D721Med (cell line): ENCODE results near the gene KCNIP3.
"Not testable (repeated sequence)": the region's sequence is repeated elsewhere in the genome, so short reads cannot be mapped to it uniquely, and the experiment has no call there.

Source experiments
- DNase-seq: peaks from one replicate; pipeline ENCODE4 v3.0.0; 2011; ENCODE audit warnings: low spot score; ENCODE audit not compliant: insufficient read length
- FAIRE-seq: peaks from 2 replicates; lab custom pipeline; 2011; peaks lifted over from hg19 to GRCh38; lab: Jason Lieb, UNC
- TF ChIP-seq, protein P1 (sequence below): IDR thresholded peaks from 2 replicates; pipeline ENCODE4 v1.5.1; 2012; ENCODE audit warnings: mild to moderate bottlenecking, control low read depth; ENCODE audit not compliant: insufficient read depth; ENCODE audit errors: missing control alignments

Gene KCNIP3

DNA sequence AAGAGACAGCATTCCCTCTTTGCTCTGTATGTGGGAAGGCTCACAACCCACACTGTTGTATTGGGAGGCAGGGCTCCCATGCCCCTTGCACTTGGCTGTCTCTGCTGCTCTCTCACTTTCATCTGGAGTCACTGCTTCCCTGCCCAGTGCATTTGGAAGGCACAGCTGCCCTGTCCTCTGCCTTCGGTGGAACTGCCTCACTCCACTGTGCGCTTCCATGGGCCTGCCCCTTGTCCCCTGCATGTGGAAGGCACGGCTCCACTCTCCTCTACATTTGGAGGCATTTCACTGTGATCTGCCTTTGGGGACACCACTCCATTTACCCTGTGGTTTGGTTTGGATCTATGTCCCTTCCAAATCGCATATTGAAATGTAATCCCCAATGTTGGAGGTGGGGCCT is 32.0 kb upstream of the KCNIP3 start:
- TF ChIP-seq, protein P1, sequence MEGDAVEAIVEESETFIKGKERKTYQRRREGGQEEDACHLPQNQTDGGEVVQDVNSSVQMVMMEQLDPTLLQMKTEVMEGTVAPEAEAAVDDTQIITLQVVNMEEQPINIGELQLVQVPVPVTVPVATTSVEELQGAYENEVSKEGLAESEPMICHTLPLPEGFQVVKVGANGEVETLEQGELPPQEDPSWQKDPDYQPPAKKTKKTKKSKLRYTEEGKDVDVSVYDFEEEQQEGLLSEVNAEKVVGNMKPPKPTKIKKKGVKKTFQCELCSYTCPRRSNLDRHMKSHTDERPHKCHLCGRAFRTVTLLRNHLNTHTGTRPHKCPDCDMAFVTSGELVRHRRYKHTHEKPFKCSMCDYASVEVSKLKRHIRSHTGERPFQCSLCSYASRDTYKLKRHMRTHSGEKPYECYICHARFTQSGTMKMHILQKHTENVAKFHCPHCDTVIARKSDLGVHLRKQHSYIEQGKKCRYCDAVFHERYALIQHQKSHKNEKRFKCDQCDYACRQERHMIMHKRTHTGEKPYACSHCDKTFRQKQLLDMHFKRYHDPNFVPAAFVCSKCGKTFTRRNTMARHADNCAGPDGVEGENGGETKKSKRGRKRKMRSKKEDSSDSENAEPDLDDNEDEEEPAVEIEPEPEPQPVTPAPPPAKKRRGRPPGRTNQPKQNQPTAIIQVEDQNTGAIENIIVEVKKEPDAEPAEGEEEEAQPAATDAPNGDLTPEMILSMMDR: no peak
- DNase-seq (no peak), FAIRE-seq (no peak)

DNA sequence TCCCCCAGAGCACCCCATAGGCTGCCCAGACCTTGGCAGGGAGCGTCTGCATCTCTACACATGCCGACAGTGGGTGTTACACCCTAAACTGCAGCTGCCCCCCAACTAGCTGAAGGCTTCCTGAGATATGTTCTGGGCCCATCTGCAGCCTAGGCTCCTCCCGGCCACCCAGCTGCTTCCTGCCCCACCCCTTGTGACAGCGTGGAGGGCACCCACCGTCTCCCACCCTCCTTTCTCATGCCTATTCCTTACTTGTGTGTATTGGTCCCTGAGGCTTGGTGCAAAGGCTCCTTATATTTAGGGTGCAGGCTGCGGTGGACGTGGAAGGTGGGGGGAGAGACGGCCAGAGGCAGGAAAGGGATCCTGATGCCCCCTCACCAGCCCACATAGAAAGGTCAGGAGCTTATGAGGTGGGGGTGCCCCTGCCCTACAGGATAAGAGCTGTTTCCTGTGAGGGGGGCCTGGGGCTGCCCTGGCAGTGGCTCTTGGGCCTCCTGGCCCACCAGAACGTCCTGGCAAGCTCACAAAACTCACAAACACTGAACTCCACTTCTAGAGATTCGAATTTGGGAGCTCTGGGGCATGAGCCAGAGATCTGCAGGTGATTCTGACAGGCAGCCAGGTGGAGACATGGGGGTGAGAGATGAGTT is 30.2 kb upstream of the KCNIP3 start:
- FAIRE-seq (no peak), DNase-seq (no peak)

DNA sequence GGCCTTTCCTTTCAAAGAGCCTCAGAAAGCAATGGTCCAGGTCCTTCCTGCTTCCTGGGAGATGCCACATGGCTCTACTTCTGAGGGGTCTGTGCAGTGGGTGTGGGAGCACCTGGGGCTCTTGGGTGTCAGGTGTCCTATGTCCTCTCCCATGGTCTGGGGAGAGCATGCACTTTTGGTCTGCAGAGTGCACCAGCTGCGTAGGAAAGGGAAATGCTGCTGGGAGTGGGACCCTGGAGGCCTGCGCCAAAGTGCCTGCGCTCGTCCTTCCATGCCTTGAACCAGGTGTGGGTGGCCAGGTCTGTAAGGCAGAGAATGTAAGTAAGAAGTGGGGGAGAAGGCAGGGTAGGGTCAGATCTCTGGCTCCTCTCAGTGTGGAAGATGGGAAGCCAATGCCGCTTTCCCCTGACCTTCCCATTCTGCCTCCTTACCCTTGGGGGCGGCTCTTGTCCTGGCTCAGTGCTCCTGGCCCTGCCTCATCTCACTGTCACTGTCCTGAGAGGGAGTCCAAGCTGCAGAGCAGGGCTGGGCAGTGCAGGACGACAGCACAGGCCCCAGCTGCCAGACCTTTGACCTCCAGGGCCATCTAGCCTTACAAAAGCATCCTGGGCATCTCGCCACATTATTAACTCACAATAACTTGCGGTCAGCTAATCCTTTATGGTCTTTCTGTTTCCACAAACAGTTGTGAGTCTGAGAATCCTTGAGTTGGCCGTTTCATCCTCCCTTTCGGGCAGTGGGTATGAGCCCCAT is 29.5 kb upstream of the KCNIP3 start:
- FAIRE-seq (no peak), DNase-seq (no peak)
- TF ChIP-seq, protein P1: no peak

More for the DNA sequence above, 30.2 kb upstream of the KCNIP3 start:
- TF ChIP-seq, protein P1: no peak

DNA sequence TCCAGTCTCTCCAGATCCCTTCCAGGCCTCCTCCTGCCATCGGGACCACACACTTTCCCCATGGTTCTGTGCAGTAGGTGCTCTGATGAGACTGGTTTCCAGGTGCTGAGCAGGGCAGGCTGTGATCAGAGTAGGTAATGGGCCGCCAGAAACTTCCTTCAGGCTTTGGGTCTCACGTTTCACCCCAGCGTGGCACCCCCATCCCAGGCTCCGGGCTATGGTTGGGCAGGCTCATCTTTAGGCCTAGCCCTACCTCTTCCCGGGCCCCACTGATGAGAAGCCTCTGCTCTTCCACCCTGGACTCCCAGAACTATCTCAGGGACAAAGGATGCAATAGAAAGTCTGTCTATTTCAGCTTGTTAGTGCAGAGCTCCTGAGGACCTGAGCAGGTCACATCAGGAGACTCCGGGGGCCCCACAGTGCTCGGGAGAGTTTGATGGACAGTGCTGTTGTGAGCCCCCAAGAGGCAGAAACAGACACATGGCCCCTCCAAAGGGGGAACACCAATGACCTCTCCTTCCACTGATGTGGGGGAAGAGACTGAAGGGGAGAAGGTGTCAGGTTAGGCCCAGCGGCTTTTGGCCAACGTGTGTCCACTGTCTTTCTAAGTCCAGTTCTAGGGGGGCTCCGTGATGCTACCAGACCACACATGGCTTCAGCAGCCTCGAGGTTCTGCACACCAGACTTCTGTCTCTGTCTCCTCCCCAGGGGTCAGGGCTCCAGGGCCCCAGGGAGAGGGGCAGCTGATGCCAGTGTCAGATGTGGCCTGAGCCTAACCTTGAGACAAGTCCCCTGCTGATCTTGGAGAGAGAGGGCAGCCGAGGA is 28.7 kb upstream of the KCNIP3 start:
- FAIRE-seq: no peak
- TF ChIP-seq, protein P1: no peak
- no peak for DNase-seq

DNA sequence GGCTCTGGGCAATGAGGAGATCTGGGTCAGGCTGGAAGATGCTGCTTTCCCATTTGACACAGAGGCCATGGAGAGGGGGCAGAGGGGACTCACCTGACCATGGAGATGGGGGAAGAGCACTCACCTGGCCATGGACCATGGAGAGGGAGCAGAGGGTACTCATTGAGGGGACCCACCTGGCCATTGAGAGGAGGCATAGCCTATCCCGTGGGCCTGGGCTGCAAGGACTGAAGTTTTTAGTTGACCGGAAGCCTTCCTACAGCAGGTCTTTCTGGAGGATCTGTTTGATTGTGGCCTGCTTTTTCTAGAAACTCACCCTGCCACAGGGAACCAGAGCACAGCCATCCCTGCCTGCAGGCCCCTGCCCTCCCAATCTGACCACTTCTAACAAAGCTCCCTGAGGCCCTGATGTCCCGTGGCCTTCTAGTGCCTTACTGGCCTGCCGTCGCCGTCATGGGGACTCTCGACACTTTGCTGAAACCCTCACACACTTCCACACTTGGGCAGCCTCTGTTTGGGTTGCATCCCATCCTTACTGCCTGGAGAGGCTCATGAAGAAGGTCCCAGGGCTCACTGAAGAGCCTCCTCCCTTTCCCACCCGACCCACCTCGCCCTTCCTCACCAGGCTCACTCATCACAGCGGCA is 28.0 kb upstream of the KCNIP3 start:
- DNase-seq (no peak), FAIRE-seq (no peak)
- TF ChIP-seq, protein P1: no peak

DNA sequence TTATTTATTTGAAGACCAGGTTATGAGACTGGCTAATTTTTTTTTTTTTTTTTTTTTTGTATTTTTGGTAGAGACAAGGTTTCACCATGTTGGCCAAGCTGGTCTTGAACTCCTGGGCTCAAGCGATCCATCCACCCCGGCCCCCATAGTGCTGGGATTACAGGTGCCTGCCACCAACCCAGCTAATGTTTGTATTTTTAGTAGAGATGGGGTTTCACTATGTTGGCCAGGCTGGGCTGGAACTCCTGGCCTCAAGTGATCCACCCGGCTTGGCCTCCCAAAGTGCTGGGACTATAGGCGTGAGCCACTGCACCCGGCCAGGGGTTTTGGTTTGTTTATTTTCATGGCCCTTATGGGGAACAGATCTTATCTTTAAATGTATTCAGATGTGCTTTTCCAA is 27.4 kb upstream of the KCNIP3 start:
- not testable (repeated sequence) for FAIRE-seq

DNA sequence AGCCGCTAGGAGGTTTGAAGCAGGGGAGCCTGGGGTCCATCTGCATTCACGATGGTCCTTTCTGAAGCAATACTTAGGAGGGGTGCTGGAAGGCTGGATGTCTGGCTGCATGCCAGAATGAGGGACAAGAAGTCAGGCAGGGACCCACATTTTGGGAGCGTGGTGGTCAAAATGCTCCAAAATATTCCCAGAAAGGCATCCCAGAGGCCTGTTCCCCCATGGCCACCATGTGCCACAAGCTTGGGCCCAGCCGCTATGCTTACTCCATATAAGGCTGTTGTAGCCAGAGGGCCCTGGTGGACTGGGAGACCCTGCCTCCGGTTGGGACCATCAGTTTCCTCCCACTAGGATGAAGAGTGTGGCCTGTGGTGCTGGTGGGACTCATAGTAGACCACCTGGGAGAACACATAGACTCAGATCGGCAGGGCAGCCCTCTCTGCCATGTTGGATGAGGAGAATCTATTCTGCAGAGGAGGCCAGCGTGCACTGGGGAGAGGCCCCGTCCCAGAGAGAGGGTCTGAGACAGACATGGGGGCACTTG is 26.5 kb upstream of the KCNIP3 start:
- TF ChIP-seq, protein P1: no peak
- no peak for DNase-seq
- FAIRE-seq: no peak

More for the DNA sequence above, 27.4 kb upstream of the KCNIP3 start:
- DNase-seq: not testable (repeated sequence)
